Smooth muscle cell (in vitro differentiated cells): Measurements from ENCODE around the gene BANP. TPM values are rescaled to one million over a fixed set of nuclear protein-coding genes. Genes with fewer than 3 reads are reported as not detected.

ENCODE experiments used
- DNase-seq: peaks from one replicate; lab custom pipeline; 2025; ENCODE audit not compliant: unreplicated experiment; lab: John Stamatoyannopoulos, UW
- H2AFZ ChIP-seq: fragments of 200-600 bp; sonication (generic); 2 replicates; pipeline ENCODE4 v1.6.0; 2016; ENCODE audit warnings: antibody characterized with exemption, low read depth, mild to moderate bottlenecking
- H3F3A ChIP-seq: fragments of 200-600 bp; sonication (generic); 2 replicates; pipeline ENCODE4 v1.6.0; 2017; ENCODE audit warnings: antibody characterized with exemption, low read depth
- H3K27ac ChIP-seq: fragments of 200-600 bp; sonication (generic); 2 replicates; pipeline ENCODE4 v1.5.1; 2016; ENCODE audit warnings: low read depth, mild to moderate bottlenecking
- H3K27me3 ChIP-seq: fragments of 200-600 bp; sonication (generic); 2 replicates; pipeline ENCODE4 v1.6.1; 2016; ENCODE audit warnings: low read depth, mild to moderate bottlenecking
- H3K36me3 ChIP-seq: fragments of 200-600 bp; sonication (generic); 2 replicates; pipeline ENCODE4 v1.5.1; 2016; ENCODE audit warnings: low read depth
- H3K4me1 ChIP-seq: fragments of 200-600 bp; sonication (generic); 2 replicates; pipeline ENCODE4 v1.5.1; 2016; ENCODE audit warnings: low read depth
- H3K4me2 ChIP-seq: fragments of 200-600 bp; sonication (generic); 2 replicates; pipeline ENCODE4 v1.6.0; 2016; ENCODE audit warnings: mild to moderate bottlenecking
- H3K4me3 ChIP-seq: fragments of 200-600 bp; sonication (generic); 2 replicates; pipeline ENCODE4 v1.5.1; 2016; ENCODE audit warnings: mild to moderate bottlenecking
- H3K79me2 ChIP-seq: fragments of 200-600 bp; sonication (generic); 2 replicates; pipeline ENCODE4 v1.6.0; 2016; ENCODE audit warnings: low read depth, mild to moderate bottlenecking
- H3K9ac ChIP-seq: fragments of 200-600 bp; sonication (generic); 2 replicates; pipeline ENCODE4 v1.6.0; 2016; ENCODE audit warnings: low read depth
- H3K9me3 ChIP-seq: fragments of 200-600 bp; sonication (generic); replicated peaks from 2 replicates; pipeline ENCODE4 v1.5.1; 2016; ENCODE audit warnings: low read depth
- H4K20me1 ChIP-seq: fragments of 200-600 bp; sonication (generic); 2 replicates; pipeline ENCODE4 v1.6.0; 2016; ENCODE audit warnings: low read depth
- WGBS: methylation state at CpG from one replicate; pipeline ENCODE4 v1.1.7; 2016; ENCODE audit warnings: low lambda C conversion rate; 5-methylcytosine and 5-hydroxymethylcytosine counted together
- polyA plus RNA-seq: library from polyadenylated mRNA; unstranded; fragments of >200 nt; fragmentation: Nextera tagmentation; extraction: Ambion mirVana; gene quantifications from 2 replicates; pipeline ENCODE4 v1.2.1, GENCODE V29; 2016
- total RNA-seq: library from RNA; depleted of rRNA; stranded (reverse); fragments of >200 nt; gene quantifications from 2 replicates; pipeline ENCODE4 v1.2.3, GENCODE V29; 2014
- TF ChIP-seq, protein P1 (sequence below): fragments of 200-600 bp; sonication (generic); IDR thresholded peaks from 2 replicates; pipeline ENCODE4 v1.5.1; 2017; ENCODE audit warnings: borderline replicate concordance, mild to moderate bottlenecking, antibody characterized with exemption; ENCODE audit not compliant: insufficient read depth, poor library complexity, severe bottlenecking

The BANP gene
- total and polyA plus RNA-seq, 2 experiments from 2014 or later = 11.5 to 19.5 TPM

DNA sequence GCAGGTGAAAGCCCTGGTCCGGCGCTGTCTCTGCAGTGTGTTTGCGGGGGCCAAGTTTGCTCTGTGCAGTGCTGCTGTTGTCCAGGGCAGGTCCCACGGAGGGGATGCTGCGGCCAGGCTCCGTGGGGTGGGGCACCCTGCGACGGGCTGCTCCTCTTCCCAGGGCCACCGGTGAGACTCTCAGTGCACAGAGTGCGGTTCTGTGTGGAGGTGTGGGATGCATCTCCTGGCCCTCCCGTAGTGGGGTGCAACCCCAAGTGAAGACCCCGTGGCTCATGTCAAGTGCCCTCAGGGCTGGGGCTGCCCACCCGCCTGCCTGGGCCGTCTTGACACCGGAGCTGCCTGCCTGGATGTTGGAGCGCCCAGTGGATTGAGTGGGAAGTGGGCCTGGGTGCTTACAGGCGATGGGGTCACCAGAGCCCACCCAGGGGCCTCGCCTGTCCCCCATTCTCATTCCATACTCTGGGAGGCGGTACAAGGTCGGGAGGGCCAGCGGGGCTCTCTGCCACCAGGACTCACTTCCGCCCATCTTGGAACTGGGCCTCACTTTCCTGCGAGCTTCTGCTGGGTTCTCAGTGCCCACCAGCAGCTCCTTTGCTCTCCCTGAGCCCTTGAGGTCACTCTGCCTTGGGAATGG lies 119.9 kb downstream of the BANP start:
- H3K4me2 ChIP-seq = no peak overlapping the region
- no peaks in the 10 kb centered on the region for H3K79me2 ChIP-seq
- H2AFZ ChIP-seq = no peak overlapping the region
- H4K20me1 ChIP-seq = no peaks in the 10 kb centered on the region
- no peak for DNase-seq
- 97% methylated on average over 22 of the region's 23 CpGs for WGBS
- H3F3A ChIP-seq = no peaks in the 10 kb centered on the region
- TF ChIP-seq, protein P1, sequence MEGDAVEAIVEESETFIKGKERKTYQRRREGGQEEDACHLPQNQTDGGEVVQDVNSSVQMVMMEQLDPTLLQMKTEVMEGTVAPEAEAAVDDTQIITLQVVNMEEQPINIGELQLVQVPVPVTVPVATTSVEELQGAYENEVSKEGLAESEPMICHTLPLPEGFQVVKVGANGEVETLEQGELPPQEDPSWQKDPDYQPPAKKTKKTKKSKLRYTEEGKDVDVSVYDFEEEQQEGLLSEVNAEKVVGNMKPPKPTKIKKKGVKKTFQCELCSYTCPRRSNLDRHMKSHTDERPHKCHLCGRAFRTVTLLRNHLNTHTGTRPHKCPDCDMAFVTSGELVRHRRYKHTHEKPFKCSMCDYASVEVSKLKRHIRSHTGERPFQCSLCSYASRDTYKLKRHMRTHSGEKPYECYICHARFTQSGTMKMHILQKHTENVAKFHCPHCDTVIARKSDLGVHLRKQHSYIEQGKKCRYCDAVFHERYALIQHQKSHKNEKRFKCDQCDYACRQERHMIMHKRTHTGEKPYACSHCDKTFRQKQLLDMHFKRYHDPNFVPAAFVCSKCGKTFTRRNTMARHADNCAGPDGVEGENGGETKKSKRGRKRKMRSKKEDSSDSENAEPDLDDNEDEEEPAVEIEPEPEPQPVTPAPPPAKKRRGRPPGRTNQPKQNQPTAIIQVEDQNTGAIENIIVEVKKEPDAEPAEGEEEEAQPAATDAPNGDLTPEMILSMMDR = no peak
- no peaks in the 10 kb centered on the region for H3K9me3 ChIP-seq
- no peak overlapping the region for H3K9ac ChIP-seq
- no peaks in the 10 kb centered on the region for H3K4me1 ChIP-seq
- no peaks in the 10 kb centered on the region for H3K36me3 ChIP-seq
- H3K4me3 ChIP-seq = no peak overlapping the region
- no peak overlapping the region for H3K27ac ChIP-seq
- no peaks in the 10 kb centered on the region for H3K27me3 ChIP-seq

DNA sequence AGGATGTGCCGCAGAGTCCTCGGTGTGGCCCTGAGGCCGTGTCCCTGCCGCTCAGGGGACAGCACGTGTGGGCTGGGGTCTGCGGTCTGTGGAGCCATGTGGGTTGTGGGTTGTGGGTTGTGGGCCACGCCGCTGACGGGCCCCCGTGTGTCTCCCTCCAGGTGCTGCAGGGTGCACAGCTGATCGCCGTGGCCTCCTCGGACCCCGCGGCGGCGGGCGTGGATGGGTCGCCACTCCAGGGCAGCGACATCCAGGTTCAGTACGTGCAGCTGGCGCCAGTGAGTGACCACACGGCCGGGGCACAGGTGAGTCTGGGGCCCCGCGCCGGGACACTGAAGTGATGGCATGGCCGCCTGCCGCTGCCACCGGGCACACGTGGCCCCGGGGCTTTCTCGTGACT lies 120.7 kb downstream of the BANP start:
- Histone ChIP-seq H3K36me3 (no peaks in the 10 kb centered on the region), H3K27me3 (no peaks in the 10 kb centered on the region), H3K79me2 (no peaks in the 10 kb centered on the region), H3F3A (no peaks in the 10 kb centered on the region), H3K4me3 (no peak overlapping the region), H3K9me3 (no peaks in the 10 kb centered on the region), H4K20me1 (no peaks in the 10 kb centered on the region), H2AFZ (no peak overlapping the region), H3K9ac (no peak overlapping the region), H3K4me1 (no peaks in the 10 kb centered on the region), H3K4me2 (no peak overlapping the region), H3K27ac (no peak overlapping the region)
- DNase-seq = no peak
- TF ChIP-seq, protein P1 = no peak
- 95% methylated on average over 33 of the region's 33 CpGs for WGBS

DNA sequence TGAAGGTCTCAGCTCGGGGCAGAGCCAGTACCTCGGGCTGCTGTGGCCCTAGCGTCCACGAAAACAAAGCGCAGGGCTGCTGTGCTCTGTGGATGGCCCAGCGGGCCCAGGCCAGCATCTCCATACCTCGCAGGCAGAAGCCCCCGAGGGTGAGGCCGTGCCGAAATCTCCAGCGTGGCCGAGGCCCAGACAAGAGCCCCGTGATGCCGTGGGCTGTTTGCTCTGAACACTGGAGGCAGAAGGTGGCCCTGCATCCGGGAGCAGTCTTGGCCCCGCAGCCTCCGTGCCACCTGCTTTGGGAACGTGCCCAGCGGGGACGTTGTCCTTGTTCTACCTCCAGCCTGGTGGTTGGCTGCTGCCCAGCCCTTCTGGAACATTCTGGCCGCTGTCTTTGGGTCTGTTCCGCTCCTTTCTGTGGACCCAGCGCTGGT lies 121.4 kb downstream of the BANP start:
- no peaks in the 10 kb centered on the region for H3K27me3 ChIP-seq
- no peak overlapping the region for H3K27ac ChIP-seq
- no peaks in the 10 kb centered on the region for H4K20me1 ChIP-seq
- H3K4me3 ChIP-seq = no peak overlapping the region
- no peaks in the 10 kb centered on the region for H3K9me3 ChIP-seq
- TF ChIP-seq, protein P1 = no peak
- H2AFZ ChIP-seq = no peak overlapping the region
- no peak overlapping the region for H3K4me2 ChIP-seq
- over 99% methylated on average over 22 of the region's 23 CpGs for WGBS
- no peaks in the 10 kb centered on the region for H3K36me3 ChIP-seq
- H3K9ac ChIP-seq = no peak overlapping the region
- no peaks in the 10 kb centered on the region for H3F3A ChIP-seq
- no peaks in the 10 kb centered on the region for H3K4me1 ChIP-seq
- H3K79me2 ChIP-seq = no peaks in the 10 kb centered on the region
- no peak for DNase-seq

DNA sequence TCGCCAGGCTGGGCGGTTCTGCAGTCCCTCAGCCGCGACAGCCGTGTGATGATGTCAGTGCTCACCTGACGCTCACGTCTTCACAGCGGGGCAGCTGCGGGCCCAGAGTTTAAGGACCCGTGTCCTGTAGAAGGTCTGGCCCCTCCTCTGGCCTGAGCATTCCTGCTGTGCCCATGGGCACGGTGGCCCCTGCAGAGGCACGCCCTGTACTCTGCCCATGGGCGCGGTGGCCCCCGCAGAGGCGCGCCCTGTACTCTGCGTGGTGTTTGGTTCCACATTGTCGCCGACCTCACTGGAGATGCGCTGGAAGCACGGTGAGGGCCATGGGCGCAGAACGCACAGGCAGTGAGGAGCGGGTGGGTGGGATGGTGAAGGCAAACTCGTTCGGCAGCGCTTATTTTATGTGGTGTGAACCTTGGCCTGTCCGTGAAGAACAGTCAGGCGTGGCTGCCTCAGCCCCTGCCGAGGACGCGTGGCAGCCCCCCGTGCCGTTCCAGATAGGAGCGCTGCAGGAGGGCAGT lies 122.0 kb downstream of the BANP start:
- Histone ChIP-seq H3K79me2 (no peaks in the 10 kb centered on the region), H2AFZ (no peak overlapping the region), H3K9ac (no peak overlapping the region), H3K27me3 (no peaks in the 10 kb centered on the region), H3K4me1 (no peaks in the 10 kb centered on the region), H3K36me3 (no peaks in the 10 kb centered on the region), H3K4me3 (no peak overlapping the region), H3K27ac (no peak overlapping the region), H4K20me1 (no peaks in the 10 kb centered on the region), H3K9me3 (no peaks in the 10 kb centered on the region), H3F3A (no peaks in the 10 kb centered on the region), H3K4me2 (no peak overlapping the region)
- WGBS = 93% methylated on average over 35 of the region's 36 CpGs
- no peak for DNase-seq
- TF ChIP-seq, protein P1 = no peak
